Activated T-cell treated with anti-CD3 and anti-CD28 coated beads, Interleukin-2, amount 50 U/mL, for 72 hours (primary cell): ENCODE measurements around the gene MGLL. TPM values are rescaled to one million over a fixed set of nuclear protein-coding genes. Genes with fewer than 3 reads are reported as not detected.

ENCODE experiments used
- ATAC-seq, 2 donors: fragments of 150-1000 bp; cut with Tn5 transposase; replicated peaks in 1 of 2; 2 replicates each; pipeline ENCODE4 v1.10.0; 2021; ENCODE audit warnings: moderate library complexity in 2 of 2, mild to moderate bottlenecking in 1 of 2
- DNase-seq, 2 donors: peaks; one replicate each; pipeline ENCODE4 v3.0.0; 2021 to 2022; ENCODE audit warnings: mixed read lengths in 1 of 2
- H3K27ac Mint-ChIP-seq: one replicate; pipeline ENCODE4 v1.8.0; 2022; ENCODE audit warnings: mild to moderate bottlenecking, moderate library complexity, mixed read lengths
- H3K27me3 Mint-ChIP-seq: one replicate; pipeline ENCODE4 v1.8.0; 2022; ENCODE audit warnings: low read depth, mixed read lengths
- H3K36me3 Mint-ChIP-seq, 2 donors: one replicate each; pipeline ENCODE4 v1.8.0; 2022; ENCODE audit warnings: mixed read lengths in 2 of 2, mild to moderate bottlenecking in 1 of 2; ENCODE audit not compliant: insufficient read depth in 2 of 2
- H3K4me1 Mint-ChIP-seq: one replicate; pipeline ENCODE4 v1.8.0; 2022; ENCODE audit warnings: low read depth, mixed read lengths
- H3K4me3 Mint-ChIP-seq, 2 donors: one replicate each; pipeline ENCODE4 v1.8.0; 2022; ENCODE audit warnings: mild to moderate bottlenecking in 2 of 2, mixed read lengths in 2 of 2, moderate library complexity in 2 of 2
- H3K9me3 Mint-ChIP-seq, 2 donors: one replicate each; pipeline ENCODE4 v1.8.0; 2022; ENCODE audit warnings: mixed read lengths in 2 of 2
- total RNA-seq, 2 donors: library from RNA; stranded (reverse); gene quantifications; one replicate each; pipeline ENCODE4 v1.2.3, GENCODE V29; 2022

Gene MGLL
- 1 to 10 TPM; 1.7 to 2.3 TPM for total RNA-seq

DNA sequence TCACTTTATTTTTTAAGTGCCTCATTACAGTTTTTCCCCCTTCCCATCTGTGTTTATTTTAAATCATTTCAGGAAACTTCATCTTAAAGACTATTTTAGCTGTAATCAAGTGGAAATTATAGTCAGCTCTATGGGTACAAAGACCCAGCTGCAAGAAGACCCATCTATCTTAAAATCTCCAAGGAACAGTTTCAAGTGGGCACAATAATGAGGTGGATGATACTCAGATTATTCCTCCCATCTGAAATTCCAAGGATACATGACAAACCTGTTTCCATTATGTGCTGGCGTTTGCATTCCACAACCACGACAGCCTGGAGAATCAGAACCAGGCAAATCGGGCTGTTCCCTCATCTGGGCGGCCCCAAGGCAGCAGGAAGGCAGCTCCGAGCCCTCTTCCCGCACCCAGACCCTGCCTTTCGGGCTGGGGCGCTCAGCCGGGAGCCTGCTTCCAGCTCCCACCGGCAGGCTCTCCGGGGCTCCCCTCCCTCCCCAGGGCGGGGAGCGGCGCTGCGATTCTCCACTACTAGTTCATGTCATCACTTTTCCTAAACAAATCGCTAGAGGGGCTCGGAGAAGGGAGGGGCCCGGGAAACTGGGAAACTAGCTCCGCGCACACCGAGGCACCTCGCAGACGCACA lies at the start of gene MGLL:
Gene MGLL, minus strand, starts transcription at position 475 of the 641 bp plus-strand sequence. Its CDS starts 197 bp downstream, at position 278.
- peaks cover 2% of the 10 kb centered on the region in 2 donors for H3K9me3 Mint-ChIP-seq
- H3K36me3 Mint-ChIP-seq: peaks cover 2 to 4% of the 10 kb centered on the region in 2 donors
- ATAC-seq: peak in 1 of 2 donors; percentile 15
- DNase-seq: no peak
- no peak within 1 kb of the TSS for H3K27ac Mint-ChIP-seq
- H3K4me1 Mint-ChIP-seq: peaks cover 10% of the 10 kb centered on the region
- H3K27me3 Mint-ChIP-seq: peaks cover 64% of the 10 kb centered on the region
- H3K4me3 Mint-ChIP-seq: peak within 1 kb of the TSS; percentile 85 to 89

GRCh38 chr3:127870156-127870555 lies 47.8 kb upstream of the MGLL start:
- no peak for ATAC-seq
- no peaks in the 10 kb centered on the region for H3K4me1 Mint-ChIP-seq

GRCh38 chr3:127867986-127868385 lies 45.7 kb upstream of the MGLL start:
- Mint-ChIP-seq H3K4me3 (no peak overlapping the region), H3K27ac (no peak overlapping the region), H3K36me3 (no peaks in the 10 kb centered on the region), H3K4me1 (no peaks in the 10 kb centered on the region), H3K9me3 (no peaks in the 10 kb centered on the region), H3K27me3 (no peaks in the 10 kb centered on the region)
- ATAC-seq (peak in 1 of 2 donors; percentile 45), DNase-seq (no peak)

More at GRCh38 chr3:127870156-127870555, 47.8 kb upstream of the MGLL start:
- Mint-ChIP-seq H3K4me3 (no peak overlapping the region), H3K9me3 (no peaks in the 10 kb centered on the region), H3K36me3 (no peaks in the 10 kb centered on the region), H3K27me3 (no peaks in the 10 kb centered on the region), H3K27ac (no peak overlapping the region)
- no peak for DNase-seq

GRCh38 chr3:127867412-127867811 lies 45.1 kb upstream of the MGLL start:
- no peaks in the 10 kb centered on the region for H3K9me3 Mint-ChIP-seq
- H3K27ac Mint-ChIP-seq: no peak overlapping the region
- no peaks in the 10 kb centered on the region for H3K36me3 Mint-ChIP-seq
- ATAC-seq (peak in 1 of 2 donors; percentile 51), DNase-seq (no peak)
- no peaks in the 10 kb centered on the region for H3K27me3 Mint-ChIP-seq
- no peak overlapping the region for H3K4me3 Mint-ChIP-seq
- H3K4me1 Mint-ChIP-seq: no peaks in the 10 kb centered on the region

GRCh38 chr3:127865941-127866340 lies 43.6 kb upstream of the MGLL start:
- DNase-seq (no peak), ATAC-seq (peak in 1 of 2 donors; percentile 54)
- no peaks in the 10 kb centered on the region for H3K4me1 Mint-ChIP-seq
- no peak overlapping the region for H3K4me3 Mint-ChIP-seq
- no peaks in the 10 kb centered on the region for H3K9me3 Mint-ChIP-seq
- H3K36me3 Mint-ChIP-seq: no peaks in the 10 kb centered on the region
- no peaks in the 10 kb centered on the region for H3K27me3 Mint-ChIP-seq
- no peak overlapping the region for H3K27ac Mint-ChIP-seq

- no peak overlapping the region for H3K27ac Mint-ChIP-seq
- H3K27me3 Mint-ChIP-seq: no peaks in the 10 kb centered on the region
- no peaks in the 10 kb centered on the region for H3K4me1 Mint-ChIP-seq
- DNase-seq: no peak
- no peaks in the 10 kb centered on the region for H3K9me3 Mint-ChIP-seq
- H3K4me3 Mint-ChIP-seq: no peak overlapping the region
- ATAC-seq: no peak
- H3K36me3 Mint-ChIP-seq: no peaks in the 10 kb centered on the region
Measured at GRCh38 chr3:127860211-127860696, 37.9 kb upstream of the MGLL start.

DNA sequence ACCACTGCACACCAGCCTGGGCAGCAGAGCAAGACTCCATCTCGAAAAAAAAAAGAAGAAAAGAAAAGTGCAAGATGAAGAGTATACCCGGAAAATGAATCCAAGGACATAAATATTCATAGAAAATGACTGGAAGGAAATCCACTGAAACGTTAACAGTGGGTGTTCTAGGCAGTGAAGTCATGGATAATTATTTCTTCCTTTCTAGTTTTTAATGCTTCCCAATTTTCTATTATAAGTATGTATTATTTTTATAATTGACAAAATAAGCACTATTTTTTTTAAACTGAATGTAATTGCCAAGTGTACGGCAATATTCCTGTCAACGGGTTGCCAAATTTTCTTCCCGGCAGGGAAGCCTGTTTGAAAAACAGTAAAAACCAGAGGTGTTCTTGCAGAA lies 37.4 kb upstream of the MGLL start:
- no peak for DNase-seq
- no peak for ATAC-seq
- Mint-ChIP-seq H3K36me3 (no peaks in the 10 kb centered on the region), H3K4me1 (no peaks in the 10 kb centered on the region), H3K27me3 (no peaks in the 10 kb centered on the region), H3K27ac (no peak overlapping the region), H3K4me3 (no peak overlapping the region), H3K9me3 (no peaks in the 10 kb centered on the region)

DNA sequence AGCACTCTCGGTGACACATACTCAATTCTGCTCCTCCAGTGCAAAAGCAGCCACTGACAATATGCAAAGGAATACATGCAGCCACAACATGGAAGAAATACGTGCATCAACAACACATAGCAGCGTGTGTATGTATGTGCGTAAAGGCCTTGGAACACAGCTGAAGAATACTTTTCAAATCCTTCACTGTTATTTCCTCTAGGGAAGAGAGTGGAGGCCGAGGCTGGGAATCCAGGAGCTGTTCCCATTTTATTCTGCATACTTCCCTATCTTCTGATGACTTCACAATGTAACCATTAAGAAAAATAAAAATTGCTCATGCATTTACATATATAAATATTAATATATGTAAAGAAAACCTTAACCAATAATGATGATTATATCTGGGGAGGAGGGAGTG lies 36.6 kb upstream of the MGLL start:
- Mint-ChIP-seq H3K27me3 (no peaks in the 10 kb centered on the region), H3K4me3 (no peak overlapping the region), H3K36me3 (no peaks in the 10 kb centered on the region), H3K27ac (no peak overlapping the region), H3K9me3 (no peaks in the 10 kb centered on the region), H3K4me1 (no peaks in the 10 kb centered on the region)
- no peak for DNase-seq
- no peak for ATAC-seq

GRCh38 chr3:127858521-127858920 lies 36.2 kb upstream of the MGLL start:
- Mint-ChIP-seq H3K9me3 (no peaks in the 10 kb centered on the region), H3K4me3 (no peak overlapping the region), H3K36me3 (no peaks in the 10 kb centered on the region), H3K27ac (no peak overlapping the region), H3K27me3 (no peaks in the 10 kb centered on the region), H3K4me1 (no peaks in the 10 kb centered on the region)
- no peak for ATAC-seq
- DNase-seq: no peak

GRCh38 chr3:127857333-127857732 lies 35.0 kb upstream of the MGLL start:
- Mint-ChIP-seq H3K27me3 (no peaks in the 10 kb centered on the region), H3K4me1 (no peaks in the 10 kb centered on the region)

GRCh38 chr3:127856801-127857200 lies 34.5 kb upstream of the MGLL start:
- no peaks in the 10 kb centered on the region for H3K9me3 Mint-ChIP-seq
- no peaks in the 10 kb centered on the region for H3K27me3 Mint-ChIP-seq
- H3K27ac Mint-ChIP-seq: no peak overlapping the region
- no peak for DNase-seq
- ATAC-seq: no peak
- no peak overlapping the region for H3K4me3 Mint-ChIP-seq
- no peaks in the 10 kb centered on the region for H3K4me1 Mint-ChIP-seq
- no peaks in the 10 kb centered on the region for H3K36me3 Mint-ChIP-seq

More at GRCh38 chr3:127857333-127857732, 35.0 kb upstream of the MGLL start:
- no peak overlapping the region for H3K27ac Mint-ChIP-seq
- H3K4me3 Mint-ChIP-seq: no peak overlapping the region
- ATAC-seq: no peak
- H3K36me3 Mint-ChIP-seq: no peaks in the 10 kb centered on the region
- no peaks in the 10 kb centered on the region for H3K9me3 Mint-ChIP-seq
- DNase-seq: no peak

- Mint-ChIP-seq H3K4me3 (no peak overlapping the region), H3K27ac (no peak overlapping the region), H3K27me3 (no peaks in the 10 kb centered on the region), H3K36me3 (no peaks in the 10 kb centered on the region), H3K9me3 (no peaks in the 10 kb centered on the region), H3K4me1 (no peaks in the 10 kb centered on the region)
- ATAC-seq (no peak), DNase-seq (no peak)
Measured at GRCh38 chr3:127855246-127855645, 32.9 kb upstream of the MGLL start.

DNA sequence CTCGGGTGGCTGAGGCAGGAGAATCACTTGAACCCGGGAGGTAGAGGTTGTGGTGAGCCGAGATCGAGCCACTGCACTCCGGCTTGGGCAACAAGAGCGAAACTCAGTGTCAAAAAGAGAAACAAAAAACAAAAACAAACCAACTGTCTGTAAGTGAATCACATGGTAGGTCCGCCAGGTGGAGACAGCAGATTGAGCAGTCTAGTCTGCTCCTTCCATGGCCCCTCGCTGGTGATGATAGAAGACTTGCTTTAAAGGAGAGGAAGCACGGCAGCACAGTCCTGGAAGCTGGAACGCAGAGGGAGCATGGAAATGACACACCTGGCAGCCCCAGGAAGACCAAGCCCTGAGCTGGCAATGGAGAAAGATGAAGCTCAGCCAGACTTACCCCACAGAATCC lies 31.4 kb upstream of the MGLL start:
- Mint-ChIP-seq H3K36me3 (no peaks in the 10 kb centered on the region), H3K27me3 (no peaks in the 10 kb centered on the region), H3K4me1 (no peaks in the 10 kb centered on the region), H3K9me3 (no peaks in the 10 kb centered on the region), H3K27ac (no peak overlapping the region), H3K4me3 (no peak overlapping the region)
- ATAC-seq (no peak), DNase-seq (no peak)

DNA sequence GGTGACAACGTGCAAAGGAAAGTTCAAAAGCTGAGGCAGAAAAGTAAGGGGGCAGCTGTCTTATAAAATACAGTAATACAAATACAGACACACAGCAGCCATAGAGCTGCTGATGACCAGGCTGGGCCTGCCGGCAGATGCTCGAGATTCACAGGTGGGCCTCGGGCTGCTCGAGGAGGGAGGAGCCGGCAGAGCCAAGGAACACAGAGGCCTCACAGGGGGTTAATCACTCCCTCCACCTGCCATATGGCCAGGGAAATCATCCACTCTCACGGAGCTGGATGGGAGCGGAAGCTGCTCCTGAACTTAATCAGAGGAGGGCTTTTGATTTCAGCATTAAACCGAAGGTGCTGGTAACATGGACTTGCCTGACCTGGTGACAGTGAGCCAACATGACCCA lies 29.6 kb upstream of the MGLL start:
- Mint-ChIP-seq H3K9me3 (no peaks in the 10 kb centered on the region), H3K4me1 (no peaks in the 10 kb centered on the region), H3K27ac (no peak overlapping the region), H3K36me3 (no peaks in the 10 kb centered on the region), H3K27me3 (peaks cover 8% of the 10 kb centered on the region), H3K4me3 (no peak overlapping the region)
- ATAC-seq: no peak
- no peak for DNase-seq
